Parathyroid adenoma (tissue), 2 donors: Measurements from ENCODE around the gene CRYBG1.

Experiments
- H2AFZ ChIP-seq: fragments of 300-600 bp; sonication (generic); one replicate; pipeline ENCODE4 v1.7.0; 2017; ENCODE audit warnings: antibody characterized with exemption, mild to moderate bottlenecking
- H3K27ac ChIP-seq: fragments of 300-600 bp; sonication (generic); one replicate; pipeline ENCODE4 v1.7.0; 2017
- H3K27me3 ChIP-seq: fragments of 300-600 bp; sonication (generic); one replicate; pipeline ENCODE4 v1.7.0; 2017; ENCODE audit warnings: low read length; ENCODE audit not compliant: control insufficient read depth, insufficient read depth
- H3K36me3 ChIP-seq: fragments of 300-600 bp; sonication (generic); one replicate; pipeline ENCODE4 v1.7.0; 2017; ENCODE audit warnings: low read length; ENCODE audit not compliant: control insufficient read depth, insufficient read depth
- H3K4me1 ChIP-seq: fragments of 300-600 bp; sonication (generic); one replicate; pipeline ENCODE4 v1.7.0; 2017; ENCODE audit warnings: control low read depth
- H3K4me2 ChIP-seq: fragments of 300-600 bp; sonication (generic); one replicate; pipeline ENCODE4 v1.7.0; 2017; ENCODE audit warnings: low read length
- H3K4me3 ChIP-seq: fragments of 300-600 bp; sonication (generic); one replicate; pipeline ENCODE4 v1.7.0; 2017; ENCODE audit warnings: low read depth, low read length
- H3K79me2 ChIP-seq: fragments of 300-600 bp; sonication (generic); one replicate; pipeline ENCODE4 v1.7.0; 2017; ENCODE audit warnings: control low read depth
- H3K9ac ChIP-seq: fragments of 300-600 bp; sonication (generic); one replicate; pipeline ENCODE4 v1.7.0; 2017; ENCODE audit warnings: mild to moderate bottlenecking
- H3K9me3 ChIP-seq: fragments of 300-600 bp; sonication (generic); one replicate; pipeline ENCODE4 v1.7.0; 2017; ENCODE audit warnings: low read length; ENCODE audit not compliant: control insufficient read depth
- TF ChIP-seq, protein P1 (sequence below): fragments of 300-600 bp; sonication (generic); IDR thresholded peaks from one replicate; pipeline ENCODE4 v1.7.0; 2017; ENCODE audit warnings: antibody characterized with exemption, mild to moderate bottlenecking
- donor health status: primary hyperparathyroidism.

Gene CRYBG1

GRCh38 chr6:106560996-106561685, 200.6 kb downstream of the CRYBG1 start:
- Histone ChIP-seq H2AFZ (no peak overlapping the region), H3K9ac (no peak overlapping the region), H3K9me3 (no peaks in the 10 kb centered on the region), H3K79me2 (no peaks in the 10 kb centered on the region), H3K4me2 (no peak overlapping the region), H3K4me3 (no peak overlapping the region), H3K36me3 (no peaks in the 10 kb centered on the region), H3K27me3 (no peaks in the 10 kb centered on the region), H3K4me1 (no peaks in the 10 kb centered on the region), H3K27ac (no peak overlapping the region)
- TF ChIP-seq, protein P1, sequence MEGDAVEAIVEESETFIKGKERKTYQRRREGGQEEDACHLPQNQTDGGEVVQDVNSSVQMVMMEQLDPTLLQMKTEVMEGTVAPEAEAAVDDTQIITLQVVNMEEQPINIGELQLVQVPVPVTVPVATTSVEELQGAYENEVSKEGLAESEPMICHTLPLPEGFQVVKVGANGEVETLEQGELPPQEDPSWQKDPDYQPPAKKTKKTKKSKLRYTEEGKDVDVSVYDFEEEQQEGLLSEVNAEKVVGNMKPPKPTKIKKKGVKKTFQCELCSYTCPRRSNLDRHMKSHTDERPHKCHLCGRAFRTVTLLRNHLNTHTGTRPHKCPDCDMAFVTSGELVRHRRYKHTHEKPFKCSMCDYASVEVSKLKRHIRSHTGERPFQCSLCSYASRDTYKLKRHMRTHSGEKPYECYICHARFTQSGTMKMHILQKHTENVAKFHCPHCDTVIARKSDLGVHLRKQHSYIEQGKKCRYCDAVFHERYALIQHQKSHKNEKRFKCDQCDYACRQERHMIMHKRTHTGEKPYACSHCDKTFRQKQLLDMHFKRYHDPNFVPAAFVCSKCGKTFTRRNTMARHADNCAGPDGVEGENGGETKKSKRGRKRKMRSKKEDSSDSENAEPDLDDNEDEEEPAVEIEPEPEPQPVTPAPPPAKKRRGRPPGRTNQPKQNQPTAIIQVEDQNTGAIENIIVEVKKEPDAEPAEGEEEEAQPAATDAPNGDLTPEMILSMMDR, result no peak

GRCh38 chr6:106561686-106562405, 201.3 kb downstream of the CRYBG1 start:
- TF ChIP-seq, protein P1, result no peak
- Histone ChIP-seq H3K4me2 (no peak overlapping the region), H3K36me3 (no peaks in the 10 kb centered on the region), H3K9ac (no peak overlapping the region), H3K27me3 (no peaks in the 10 kb centered on the region), H2AFZ (no peak overlapping the region), H3K9me3 (no peaks in the 10 kb centered on the region), H3K4me1 (no peaks in the 10 kb centered on the region), H3K27ac (no peak overlapping the region), H3K4me3 (no peak overlapping the region), H3K79me2 (no peaks in the 10 kb centered on the region)

DNA sequence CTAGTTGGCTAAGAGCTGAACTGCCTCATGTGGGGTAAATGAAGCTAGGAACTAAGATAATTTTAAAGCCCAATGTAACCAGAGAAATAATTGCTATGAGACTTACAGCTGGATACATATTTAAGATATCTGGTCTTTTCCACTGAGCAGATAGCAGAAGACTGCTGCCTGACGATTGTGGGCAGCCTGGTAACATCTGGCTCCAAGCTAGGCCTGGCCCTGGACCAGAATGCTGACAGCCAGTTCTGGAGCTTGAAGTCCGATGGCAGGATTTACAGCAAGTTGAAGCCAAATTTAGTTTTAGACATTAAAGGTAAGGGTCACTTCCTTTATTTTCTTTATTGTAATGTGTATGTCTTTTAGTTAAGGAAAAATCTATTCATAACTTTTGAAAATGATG, 203.1 kb downstream of the CRYBG1 start:
- TF ChIP-seq, protein P1, result no peak
- Histone ChIP-seq H3K36me3 (no peaks in the 10 kb centered on the region), H3K27ac (no peak overlapping the region)

GRCh38 chr6:106564476-106564875, 204.0 kb downstream of the CRYBG1 start:
- no peaks in the 10 kb centered on the region for H3K36me3 ChIP-seq
- no peak overlapping the region for H3K27ac ChIP-seq
- no peak overlapping the region for H3K4me2 ChIP-seq
- H3K79me2 ChIP-seq, result no peaks in the 10 kb centered on the region
- no peaks in the 10 kb centered on the region for H3K27me3 ChIP-seq
- no peak overlapping the region for H2AFZ ChIP-seq
- H3K9ac ChIP-seq, result no peak overlapping the region
- H3K4me3 ChIP-seq, result no peak overlapping the region
- H3K9me3 ChIP-seq, result no peaks in the 10 kb centered on the region
- TF ChIP-seq, protein P1, result no peak
- H3K4me1 ChIP-seq, result no peaks in the 10 kb centered on the region

More for the DNA sequence above, 203.1 kb downstream of the CRYBG1 start:
- Histone ChIP-seq H3K4me1 (no peaks in the 10 kb centered on the region), H3K27me3 (no peaks in the 10 kb centered on the region), H3K4me3 (no peak overlapping the region), H3K4me2 (no peak overlapping the region), H2AFZ (no peak overlapping the region), H3K79me2 (no peaks in the 10 kb centered on the region), H3K9me3 (no peaks in the 10 kb centered on the region), H3K9ac (no peak overlapping the region)
